GM18867 (cell line): Measurements from ENCODE around the gene METTL16.
"Not testable (repeated sequence)": the region's sequence is repeated elsewhere in the genome, so short reads cannot be mapped to it uniquely, and the experiment has no call there.

Source experiments
- ATAC-seq: cut with Tn5 transposase; IDR thresholded peaks from one replicate; pipeline ENCODE4 v1.9.1; 2021; ENCODE audit warnings: mild to moderate bottlenecking, moderate library complexity; ENCODE audit not compliant: unreplicated experiment

Gene METTL16

GRCh38 chr17:2502871-2503580, 8.7 kb downstream of the METTL16 start:
- ATAC-seq, result no peak

- ATAC-seq, result no peak
Observed at GRCh38 chr17:2500446-2500845, 11.2 kb downstream of the METTL16 start.

- not testable (repeated sequence) for ATAC-seq
Observed at GRCh38 chr17:2489286-2489685, 22.4 kb downstream of the METTL16 start.

- no peak for ATAC-seq
Observed at GRCh38 chr17:2487306-2487705, 24.4 kb downstream of the METTL16 start.

GRCh38 chr17:2486709-2487108, 25.0 kb downstream of the METTL16 start:
- not testable (repeated sequence) for ATAC-seq

- no peak for ATAC-seq
Observed at GRCh38 chr17:2485970-2486369, 25.7 kb downstream of the METTL16 start.

- ATAC-seq, result no peak
Observed at GRCh38 chr17:2485543-2485942, 26.1 kb downstream of the METTL16 start.

- no peak for ATAC-seq
Observed at GRCh38 chr17:2484876-2485275, 26.8 kb downstream of the METTL16 start.

- ATAC-seq, result no peak
Observed at GRCh38 chr17:2483084-2483483, 28.6 kb downstream of the METTL16 start.

GRCh38 chr17:2482218-2482617, 29.5 kb downstream of the METTL16 start:
- no peak for ATAC-seq

GRCh38 chr17:2481760-2482159, 29.9 kb downstream of the METTL16 start:
- no peak for ATAC-seq

GRCh38 chr17:2478458-2478857, 33.2 kb downstream of the METTL16 start:
- no peak for ATAC-seq

GRCh38 chr17:2475056-2475455, 36.6 kb downstream of the METTL16 start:
- no peak for ATAC-seq

GRCh38 chr17:2474371-2474770, 37.3 kb downstream of the METTL16 start:
- no peak for ATAC-seq

- ATAC-seq, result no peak
Observed at GRCh38 chr17:2468270-2468669, 43.4 kb downstream of the METTL16 start.

- ATAC-seq, result no peak
Observed at GRCh38 chr17:2466931-2467330, 44.8 kb downstream of the METTL16 start.

- ATAC-seq, result no peak
Observed at GRCh38 chr17:2462481-2462880, 49.2 kb downstream of the METTL16 start.

- no peak for ATAC-seq
Observed at GRCh38 chr17:2459917-2460271, 51.8 kb downstream of the METTL16 start.

GRCh38 chr17:2457913-2458312, 53.8 kb downstream of the METTL16 start:
- no peak for ATAC-seq

GRCh38 chr17:2456475-2456874, 55.2 kb downstream of the METTL16 start:
- ATAC-seq, result no peak

GRCh38 chr17:2455956-2456355, 55.7 kb downstream of the METTL16 start:
- no peak for ATAC-seq

GRCh38 chr17:2453866-2454265, 57.8 kb downstream of the METTL16 start:
- no peak for ATAC-seq

GRCh38 chr17:2453325-2453724, 58.4 kb downstream of the METTL16 start:
- no peak for ATAC-seq
